GM18951 (cell line): Measurements from ENCODE around the gene ZNF768.

Source experiments
- POLR2A ChIP-seq: IDR thresholded peaks from 4 replicates; pipeline ENCODE4 v1.6.1; 2011; ENCODE audit warnings: mild to moderate bottlenecking; ENCODE audit not compliant: insufficient read length, insufficient read depth; ENCODE audit errors: extremely low read depth
- in situ Hi-C: fragments of 300-500 bp; cut with MboI; formaldehyde crosslinking; loops from one replicate; pipeline ENCODE4 v1.12.0; 2022; ENCODE audit warnings: low sequenced_read_pairs, mixed read lengths, inconsistent platforms; ENCODE audit not compliant: unreplicated experiment

Gene ZNF768

GRCh38 chr16:30562021-30562420, 35.7 kb upstream of the ZNF768 start:
- no peak for TF ChIP-seq POLR2A
- in situ Hi-C loops: no loop called here

- no peak for TF ChIP-seq POLR2A
- in situ Hi-C loops: no loop called here
These were observed 34.9 kb upstream of the ZNF768 start for GRCh38 chr16:30561089-30561816.

GRCh38 chr16:30559690-30560089, 33.3 kb upstream of the ZNF768 start:
- no peak for TF ChIP-seq POLR2A
- in situ Hi-C loops: no loop called here

- no peak for TF ChIP-seq POLR2A
- in situ Hi-C loops: no loop called here
These were observed 32.5 kb upstream of the ZNF768 start for GRCh38 chr16:30558789-30559377.

GRCh38 chr16:30557957-30558788, 31.8 kb upstream of the ZNF768 start, which contains the start of gene ZNF764:
ZNF764 (minus strand) TSS chr16:30558374; CDS start chr16:30558182, 192 bp downstream.
- peak; percentile 63 for TF ChIP-seq POLR2A
- in situ Hi-C loops: no loop called here

- in situ Hi-C loops: no loop called here
These were observed 31.3 kb upstream of the ZNF768 start for GRCh38 chr16:30557707-30557956.

GRCh38 chr16:30556125-30556473, 29.7 kb upstream of the ZNF768 start:
- in situ Hi-C loops: no loop called here
- no peak for TF ChIP-seq POLR2A

More at GRCh38 chr16:30557707-30557956, 31.3 kb upstream of the ZNF768 start:
- no peak for TF ChIP-seq POLR2A

- TF ChIP-seq POLR2A: no peak
- in situ Hi-C loops: no loop called here
These were observed 29.2 kb upstream of the ZNF768 start for GRCh38 chr16:30555315-30556124.

- in situ Hi-C loops: no loop called here
- TF ChIP-seq POLR2A: no peak
These were observed 28.4 kb upstream of the ZNF768 start for GRCh38 chr16:30554557-30555314.

GRCh38 chr16:30553393-30553899, 27.1 kb upstream of the ZNF768 start:
- in situ Hi-C loops: no loop called here
- TF ChIP-seq POLR2A: no peak

- no peak for TF ChIP-seq POLR2A
- in situ Hi-C loops: no loop called here
These were observed 26.6 kb upstream of the ZNF768 start for GRCh38 chr16:30552956-30553355.

GRCh38 chr16:30551781-30552180, 25.4 kb upstream of the ZNF768 start:
- in situ Hi-C loops: no loop called here

More at GRCh38 chr16:30551781-30552180, 25.4 kb upstream of the ZNF768 start:
- TF ChIP-seq POLR2A: no peak
